H1 (cell line): Measurements from ENCODE around the gene DCAF17. TPM values are rescaled to one million over a fixed set of nuclear protein-coding genes. Genes with fewer than 3 reads are reported as not detected.

ENCODE experiments used
- KDM5A ChIP-seq: fragments of 200-600 bp; IDR thresholded peaks from 2 replicates; pipeline ENCODE4 v1.7.1; 2012; ENCODE audit warnings: mild to moderate bottlenecking, low read length, inconsistent platforms, mixed read lengths
- NRF1 ChIP-seq: IDR thresholded peaks from 2 replicates; pipeline ENCODE4 v1.6.1; 2011; ENCODE audit warnings: mild to moderate bottlenecking, low read depth, low read length, improper control_type of control experiment
- SIX5 ChIP-seq: IDR thresholded peaks from 2 replicates; pipeline ENCODE4 v1.6.1; 2011; ENCODE audit warnings: mild to moderate bottlenecking, low read depth, low read length
- polyA plus RNA-seq, 7 experiments: library from polyadenylated mRNA; depleted of rRNA in 3 of 7; stranded (reverse) in 5 of 7; unstranded in 2 of 7; fragments of >200 nt in 5 of 7; fragments of 200-250 nt in 2 of 7; gene quantifications; 1 replicate in 5 of 7; 2 replicates in 1 of 7; 4 replicates in 1 of 7; pipeline versions ENCODE4 v1.2.1 to v1.2.3, GENCODE V29; 2011 to 2013; ENCODE audit warnings: missing spikeins in 2 of 7, mixed read lengths in 2 of 7
- total RNA-seq: library from RNA; stranded (reverse); fragmentation: NEBNext Ultra II Directional; extraction: Animal tissue kit (Norgen Biotek cat#: 25700); gene quantifications from 2 replicates; pipeline ENCODE4 v1.2.1, GENCODE V29; 2021

The DCAF17 gene
- total and polyA plus RNA-seq, 2 of the 8 experiments (the other 6 are each of a cell fraction or from before 2014, with no cell fraction given), result 10.7 to 30.0 TPM

DNA sequence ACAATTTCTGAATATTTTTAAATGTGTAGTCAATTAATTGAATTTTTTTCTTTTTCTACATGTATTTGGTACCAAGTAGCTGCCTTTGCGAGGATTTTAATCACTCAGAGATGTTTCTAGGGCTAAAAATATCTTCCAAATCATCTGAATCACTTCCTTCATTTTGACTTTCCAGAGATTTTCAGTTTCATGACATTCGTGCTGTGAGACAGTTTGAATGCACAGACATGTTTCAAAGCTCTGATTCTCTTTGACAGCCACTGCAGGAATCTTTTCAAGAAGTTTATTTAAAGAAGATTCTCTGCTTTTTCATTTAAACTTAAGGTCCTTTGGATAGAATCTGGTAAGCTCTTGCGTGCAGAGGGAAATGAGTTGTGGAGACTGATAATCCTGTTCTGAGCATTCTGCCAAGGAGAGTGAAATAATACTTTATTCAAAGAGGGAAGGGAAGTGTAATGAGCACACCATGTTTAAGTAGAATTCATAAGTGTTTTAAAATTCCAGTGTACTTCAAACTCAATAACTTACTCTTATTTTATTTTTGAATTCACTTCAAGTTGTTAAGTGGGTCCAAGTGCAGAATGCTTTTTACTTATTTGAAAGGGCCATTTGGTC, 97.9 kb downstream of the DCAF17 start (continued):
- TF ChIP-seq KDM5A, result no peak
- TF ChIP-seq NRF1, result no peak
- no peak for TF ChIP-seq SIX5
